Upper lobe of right lung (tissue), 1 donor: ENCODE results near the gene PACRG. TPM values are rescaled to one million over a fixed set of nuclear protein-coding genes. Genes with fewer than 3 reads are reported as not detected.

ENCODE experiments used
- ATAC-seq: fragments of 200-7000 bp; cut with Tn5 transposase; one replicate; pipeline ENCODE4 v1.9.1; 2020; ENCODE audit warnings: mild to moderate bottlenecking, moderate library complexity
- DNase-seq: peaks from one replicate; pipeline ENCODE4 v3.0.0-alpha.2; 2020
- H3K27ac ChIP-seq: fragments of 200-600 bp; one replicate; pipeline ENCODE4 v1.8.0; 2022
- H3K27me3 ChIP-seq: fragments of 200-600 bp; one replicate; pipeline ENCODE4 v1.8.0; 2022; ENCODE audit warnings: mild to moderate bottlenecking
- H3K36me3 ChIP-seq: fragments of 200-600 bp; one replicate; pipeline ENCODE4 v1.8.0; 2022
- H3K4me1 ChIP-seq: fragments of 200-600 bp; one replicate; pipeline ENCODE4 v1.8.0; 2022
- H3K4me3 ChIP-seq: fragments of 200-600 bp; one replicate; pipeline ENCODE4 v1.8.0; 2022; ENCODE audit warnings: mild to moderate bottlenecking
- H3K9me3 ChIP-seq: fragments of 200-600 bp; one replicate; pipeline ENCODE4 v1.8.0; 2022
- CTCF ChIP-seq: fragments of 200-600 bp; IDR thresholded peaks from one replicate; pipeline ENCODE4 v1.8.0; 2022; ENCODE audit warnings: antibody characterized with exemption
- intact Hi-C: fragments of 100-400 bp; cut with DNase I; formaldehyde crosslinking; loops from one replicate; pipeline ENCODE4 v1.11.0; 2022
- total RNA-seq: library from RNA; stranded (reverse); fragmentation: NEBNext Ultra II Directional; extraction: Animal tissue kit (Norgen Biotek cat#: 25700); gene quantifications from one replicate; pipeline ENCODE4 v1.2.1, GENCODE V29; 2021
- donor health status: DM: no; HTN: yes; CAD: no; lungs with severe emphysema.

Gene PACRG
- total RNA-seq, 1 donor from 2014 or later = 1.5 TPM

GRCh38 chr6:163200289-163200688 lies 472.5 kb downstream of the PACRG start:
- ATAC-seq = no peak
- Histone ChIP-seq H3K4me3 (no peak overlapping the region), H3K9me3 (no peaks in the 10 kb centered on the region), H3K27ac (no peak overlapping the region), H3K4me1 (no peaks in the 10 kb centered on the region), H3K36me3 (no peaks in the 10 kb centered on the region), H3K27me3 (no peaks in the 10 kb centered on the region)
- intact Hi-C loops = no loop called here
- no peak for TF ChIP-seq CTCF
- DNase-seq = no peak

GRCh38 chr6:163200694-163201093 lies 472.9 kb downstream of the PACRG start:
- no peak overlapping the region for H3K4me3 ChIP-seq
- DNase-seq (no peak), ATAC-seq (no peak)
- H3K27ac ChIP-seq = no peak overlapping the region
- no peaks in the 10 kb centered on the region for H3K27me3 ChIP-seq
- no peaks in the 10 kb centered on the region for H3K9me3 ChIP-seq
- H3K36me3 ChIP-seq = no peaks in the 10 kb centered on the region
- intact Hi-C loops = no loop called here
- no peak for TF ChIP-seq CTCF
- no peaks in the 10 kb centered on the region for H3K4me1 ChIP-seq

- no peaks in the 10 kb centered on the region for H3K4me1 ChIP-seq
- intact Hi-C loops = no loop called here
- TF ChIP-seq CTCF = no peak
- H3K4me3 ChIP-seq = no peak overlapping the region
- no peaks in the 10 kb centered on the region for H3K9me3 ChIP-seq
- H3K36me3 ChIP-seq = no peaks in the 10 kb centered on the region
- no peak overlapping the region for H3K27ac ChIP-seq
- DNase-seq = no peak
- no peaks in the 10 kb centered on the region for H3K27me3 ChIP-seq
- no peak for ATAC-seq
Observed at GRCh38 chr6:163201855-163202254, 474.1 kb downstream of the PACRG start.

- intact Hi-C loops = no loop called here
- H3K4me1 ChIP-seq = no peaks in the 10 kb centered on the region
- no peak overlapping the region for H3K27ac ChIP-seq
- no peaks in the 10 kb centered on the region for H3K27me3 ChIP-seq
- no peaks in the 10 kb centered on the region for H3K9me3 ChIP-seq
- H3K36me3 ChIP-seq = no peaks in the 10 kb centered on the region
- no peak overlapping the region for H3K4me3 ChIP-seq
- DNase-seq (no peak), ATAC-seq (no peak)
- no peak for TF ChIP-seq CTCF
Observed at GRCh38 chr6:163206196-163206595, 478.4 kb downstream of the PACRG start.

GRCh38 chr6:163207431-163208383 lies 479.9 kb downstream of the PACRG start:
- DNase-seq = no peak

More at GRCh38 chr6:163207431-163208383, 479.9 kb downstream of the PACRG start:
- ATAC-seq = no peak
- intact Hi-C loops = no loop called here
- no peak overlapping the region for H3K4me3 ChIP-seq
- H3K36me3 ChIP-seq = no peaks in the 10 kb centered on the region
- H3K27ac ChIP-seq = no peak overlapping the region
- no peaks in the 10 kb centered on the region for H3K4me1 ChIP-seq
- TF ChIP-seq CTCF = no peak
- peaks cover 8% of the 10 kb centered on the region for H3K9me3 ChIP-seq
- H3K27me3 ChIP-seq = no peaks in the 10 kb centered on the region
